SK-N-SH treated with all-trans-retinoic acid at 6 μM for 48 hours (cell line): ENCODE results near the gene ARRB1.

Experiments used
- ATAC-seq: fragments of 200-7000 bp; cut with Tn5 transposase; 3 replicates; pipeline ENCODE4 v1.9.1; 2020; ENCODE audit warnings: mild to moderate bottlenecking, moderate library complexity
- ARNTL ChIP-seq: fragments of 450-650 bp; formaldehyde crosslinking; IDR thresholded peaks from 2 replicates; pipeline ENCODE4 v1.5.0; 2020; ENCODE audit warnings: low read depth, mild to moderate bottlenecking, moderate library complexity, borderline replicate concordance
- BACH2 ChIP-seq: fragments of 250-450 bp; sonication (Bioruptor Pico); IDR thresholded peaks from 2 replicates; pipeline ENCODE4 v1.9.0; 2021; ENCODE audit warnings: mild to moderate bottlenecking, borderline replicate concordance
- CSDC2 ChIP-seq: fragments of 250-450 bp; sonication (Bioruptor Pico); IDR thresholded peaks from 2 replicates; pipeline ENCODE4 v1.5.0; 2020; ENCODE audit warnings: mild to moderate bottlenecking, moderate library complexity
- ESRRG ChIP-seq: fragments of 250-450 bp; sonication (Bioruptor Pico); IDR thresholded peaks from 2 replicates; pipeline ENCODE4 v1.6.1; 2021; ENCODE audit warnings: mild to moderate bottlenecking
- GLIS3 ChIP-seq: fragments of 250-450 bp; sonication (Bioruptor Pico); IDR thresholded peaks from 2 replicates; pipeline ENCODE4 v1.5.0; 2020; ENCODE audit warnings: mild to moderate bottlenecking, moderate library complexity
- ISL1 ChIP-seq: fragments of 250-450 bp; sonication (Bioruptor Pico); IDR thresholded peaks from 2 replicates; pipeline ENCODE4 v2.1.2; 2022; ENCODE audit warnings: mild to moderate bottlenecking, moderate library complexity
- OSR1 ChIP-seq: fragments of 250-450 bp; sonication (Bioruptor Pico); IDR thresholded peaks from 2 replicates; pipeline ENCODE4 v1.8.0; 2022; ENCODE audit warnings: moderate library complexity, mild to moderate bottlenecking, inconsistent platforms
- PATZ1 ChIP-seq: fragments of 250-450 bp; sonication (Bioruptor Pico); IDR thresholded peaks from 2 replicates; pipeline ENCODE4 v1.8.0; 2020; ENCODE audit warnings: mild to moderate bottlenecking, moderate library complexity, borderline replicate concordance
- POU6F1 ChIP-seq: fragments of 250-450 bp; sonication (Bioruptor Pico); IDR thresholded peaks from 2 replicates; pipeline ENCODE4 v1.8.0; 2021; ENCODE audit warnings: low read depth, mild to moderate bottlenecking, moderate library complexity, borderline replicate concordance
- PPARA ChIP-seq: fragments of 250-450 bp; sonication (Bioruptor Pico); IDR thresholded peaks from 2 replicates; pipeline ENCODE4 v1.5.0; 2020; ENCODE audit warnings: mild to moderate bottlenecking, borderline replicate concordance
- RARB ChIP-seq: fragments of 250-450 bp; sonication (Bioruptor Pico); IDR thresholded peaks from 2 replicates; pipeline ENCODE4 v1.8.0; 2021; ENCODE audit warnings: mild to moderate bottlenecking, moderate library complexity
- SNAI2 ChIP-seq: fragments of 250-450 bp; sonication (Bioruptor Pico); IDR thresholded peaks from 2 replicates; pipeline ENCODE4 v1.5.0; 2020; ENCODE audit warnings: mild to moderate bottlenecking, moderate library complexity
- TCF4 ChIP-seq: fragments of 250-450 bp; sonication (Bioruptor Pico); IDR thresholded peaks from 2 replicates; pipeline ENCODE4 v1.8.0; 2021; ENCODE audit warnings: mild to moderate bottlenecking, moderate library complexity, borderline replicate concordance
- TOX ChIP-seq: fragments of 250-450 bp; sonication (Bioruptor Pico); IDR thresholded peaks from 2 replicates; pipeline ENCODE4 v1.8.0; 2021; ENCODE audit warnings: mild to moderate bottlenecking, moderate library complexity, borderline replicate concordance
- TSHZ2 ChIP-seq: fragments of 250-450 bp; sonication (Bioruptor Pico); IDR thresholded peaks from 2 replicates; pipeline ENCODE4 v1.5.0; 2020; ENCODE audit warnings: mild to moderate bottlenecking, moderate library complexity
- ZC3H10 ChIP-seq: fragments of 250-450 bp; sonication (Bioruptor Pico); IDR thresholded peaks from 2 replicates; pipeline ENCODE4 v1.5.1; 2021; ENCODE audit warnings: mild to moderate bottlenecking, moderate library complexity
- ZFP3 ChIP-seq: fragments of 250-450 bp; sonication (Bioruptor Pico); IDR thresholded peaks from 2 replicates; pipeline ENCODE4 v1.5.0; 2020; ENCODE audit warnings: mild to moderate bottlenecking, moderate library complexity
- ZFP30 ChIP-seq: fragments of 450-650 bp; formaldehyde crosslinking; IDR thresholded peaks from 2 replicates; pipeline ENCODE4 v1.5.0; 2022; ENCODE audit warnings: mild to moderate bottlenecking, moderate library complexity
- ZNF565 ChIP-seq: fragments of 450-650 bp; formaldehyde crosslinking; conservative IDR thresholded peaks from 2 replicates; pipeline ENCODE4 v1.5.0; 2020; ENCODE audit warnings: low read depth, mild to moderate bottlenecking, moderate library complexity
- ZNF70 ChIP-seq: fragments of 450-650 bp; formaldehyde crosslinking; IDR thresholded peaks from 2 replicates; pipeline ENCODE4 v1.5.0; 2020; ENCODE audit warnings: mild to moderate bottlenecking, moderate library complexity
- ZNF8 ChIP-seq: fragments of 450-650 bp; formaldehyde crosslinking; IDR thresholded peaks from 2 replicates; pipeline ENCODE4 v1.5.0; 2020; ENCODE audit warnings: mild to moderate bottlenecking, moderate library complexity
- TF ChIP-seq, protein P1 (sequence below): fragments of 250-450 bp; sonication (Bioruptor Pico); IDR thresholded peaks from 2 replicates; pipeline ENCODE4 v1.5.1; 2021; ENCODE audit warnings: mild to moderate bottlenecking, moderate library complexity
- TF ChIP-seq, protein P2 (sequence below): fragments of 250-450 bp; sonication (Bioruptor Pico); IDR thresholded peaks from 2 replicates; pipeline ENCODE4 v1.5.1; 2020; ENCODE audit warnings: low read depth, mild to moderate bottlenecking, moderate library complexity

Gene ARRB1

GRCh38 chr11:75283391-75283931 lies 68.0 kb downstream of the ARRB1 start:
- ATAC-seq, result no peak
- no peak for TF ChIP-seq ESRRG (CRISPR knock-in tag)
- TF ChIP-seq RARB (CRISPR knock-in tag), result no peak
- no peak for TF ChIP-seq ZNF70 (CRISPR knock-in tag)
- no peak for TF ChIP-seq POU6F1 (CRISPR knock-in tag)
- TF ChIP-seq ZNF565 (CRISPR knock-in tag), result no peak
- no peak for TF ChIP-seq GLIS3 (CRISPR knock-in tag)
- TF ChIP-seq ZFP30, result no peak
- no peak for TF ChIP-seq PPARA (CRISPR knock-in tag)
- no peak for TF ChIP-seq TSHZ2 (CRISPR knock-in tag)
- TF ChIP-seq ZNF8, result no peak
- TF ChIP-seq PATZ1 (CRISPR knock-in tag), result no peak
- TF ChIP-seq TCF4 (CRISPR knock-in tag), result no peak
- TF ChIP-seq, protein P1, sequence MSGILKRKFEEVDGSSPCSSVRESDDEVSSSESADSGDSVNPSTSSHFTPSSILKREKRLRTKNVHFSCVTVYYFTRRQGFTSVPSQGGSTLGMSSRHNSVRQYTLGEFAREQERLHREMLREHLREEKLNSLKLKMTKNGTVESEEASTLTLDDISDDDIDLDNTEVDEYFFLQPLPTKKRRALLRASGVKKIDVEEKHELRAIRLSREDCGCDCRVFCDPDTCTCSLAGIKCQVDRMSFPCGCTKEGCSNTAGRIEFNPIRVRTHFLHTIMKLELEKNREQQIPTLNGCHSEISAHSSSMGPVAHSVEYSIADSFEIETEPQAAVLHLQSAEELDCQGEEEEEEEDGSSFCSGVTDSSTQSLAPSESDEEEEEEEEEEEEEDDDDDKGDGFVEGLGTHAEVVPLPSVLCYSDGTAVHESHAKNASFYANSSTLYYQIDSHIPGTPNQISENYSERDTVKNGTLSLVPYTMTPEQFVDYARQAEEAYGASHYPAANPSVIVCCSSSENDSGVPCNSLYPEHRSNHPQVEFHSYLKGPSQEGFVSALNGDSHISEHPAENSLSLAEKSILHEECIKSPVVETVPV (CRISPR knock-in tag), result no peak
- TF ChIP-seq ARNTL (CRISPR knock-in tag), result no peak
- TF ChIP-seq ZFP3 (CRISPR knock-in tag), result no peak
- TF ChIP-seq ZC3H10 (CRISPR knock-in tag), result no peak
- TF ChIP-seq TOX (CRISPR knock-in tag), result no peak
- TF ChIP-seq, all 23 proteins: peak for 0

DNA sequence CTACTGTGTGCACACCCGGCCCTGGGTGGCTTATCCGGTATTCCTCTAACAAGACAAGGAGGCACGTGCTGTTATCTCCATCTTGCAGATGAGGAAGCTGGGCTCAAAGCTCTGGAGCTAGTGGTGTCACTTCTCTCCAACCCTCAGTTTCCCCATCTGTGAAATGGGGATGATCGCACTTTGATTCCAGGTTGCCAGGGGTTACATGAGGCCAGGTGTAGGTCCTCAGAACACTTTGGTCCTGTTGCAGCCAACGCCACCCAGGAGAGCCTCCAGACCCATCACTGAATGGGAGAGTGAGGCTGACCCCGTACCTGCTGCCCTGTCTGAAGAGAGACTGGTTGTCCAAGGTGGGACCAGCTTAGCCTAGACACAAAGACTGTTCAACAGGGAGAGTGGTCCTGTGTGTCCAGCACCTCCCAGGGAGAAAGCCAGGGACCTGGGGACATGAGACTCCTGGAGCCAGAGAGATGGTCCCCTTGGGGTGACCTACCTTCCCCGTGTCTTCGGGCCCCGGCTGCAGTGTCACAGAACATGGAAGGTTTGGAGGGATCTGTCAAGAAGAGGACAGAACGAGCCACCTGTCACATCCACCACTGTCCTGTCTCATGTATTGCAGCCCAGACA lies 69.9 kb downstream of the ARRB1 start:
- TF ChIP-seq ZFP30 (no peak), ZFP3 (CRISPR knock-in tag) (no peak), GLIS3 (CRISPR knock-in tag) (no peak), SNAI2 (CRISPR knock-in tag) (no peak), ZNF8 (no peak), ISL1 (no peak), CSDC2 (CRISPR knock-in tag) (no peak), BACH2 (CRISPR knock-in tag) (no peak), TOX (CRISPR knock-in tag) (no peak), POU6F1 (CRISPR knock-in tag) (no peak), ESRRG (CRISPR knock-in tag) (no peak), ZNF70 (CRISPR knock-in tag) (no peak), OSR1 (CRISPR knock-in tag) (no peak), TCF4 (CRISPR knock-in tag) (no peak), RARB (CRISPR knock-in tag) (no peak)
- TF ChIP-seq, protein P1 (CRISPR knock-in tag), result no peak
- TF ChIP-seq, protein P2, sequence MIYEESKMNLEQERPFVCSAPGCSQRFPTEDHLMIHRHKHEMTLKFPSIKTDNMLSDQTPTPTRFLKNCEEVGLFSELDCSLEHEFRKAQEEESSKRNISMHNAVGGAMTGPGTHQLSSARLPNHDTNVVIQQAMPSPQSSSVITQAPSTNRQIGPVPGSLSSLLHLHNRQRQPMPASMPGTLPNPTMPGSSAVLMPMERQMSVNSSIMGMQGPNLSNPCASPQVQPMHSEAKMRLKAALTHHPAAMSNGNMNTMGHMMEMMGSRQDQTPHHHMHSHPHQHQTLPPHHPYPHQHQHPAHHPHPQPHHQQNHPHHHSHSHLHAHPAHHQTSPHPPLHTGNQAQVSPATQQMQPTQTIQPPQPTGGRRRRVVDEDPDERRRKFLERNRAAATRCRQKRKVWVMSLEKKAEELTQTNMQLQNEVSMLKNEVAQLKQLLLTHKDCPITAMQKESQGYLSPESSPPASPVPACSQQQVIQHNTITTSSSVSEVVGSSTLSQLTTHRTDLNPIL (CRISPR knock-in tag), result no peak
- ATAC-seq, result no peak
